NCI-H82 treated with DMSO at 0.1 percent for 48 hours (cell line): ENCODE results near the gene DTX2.
"Not testable (repeated sequence)": the region's sequence is repeated elsewhere in the genome, so short reads cannot be mapped to it uniquely, and the experiment has no call there.

ENCODE experiments used
- DNase-seq: peaks from one replicate; lab custom pipeline; 2025; ENCODE audit not compliant: unreplicated experiment; lab: John Stamatoyannopoulos, UW

Gene DTX2

DNA sequence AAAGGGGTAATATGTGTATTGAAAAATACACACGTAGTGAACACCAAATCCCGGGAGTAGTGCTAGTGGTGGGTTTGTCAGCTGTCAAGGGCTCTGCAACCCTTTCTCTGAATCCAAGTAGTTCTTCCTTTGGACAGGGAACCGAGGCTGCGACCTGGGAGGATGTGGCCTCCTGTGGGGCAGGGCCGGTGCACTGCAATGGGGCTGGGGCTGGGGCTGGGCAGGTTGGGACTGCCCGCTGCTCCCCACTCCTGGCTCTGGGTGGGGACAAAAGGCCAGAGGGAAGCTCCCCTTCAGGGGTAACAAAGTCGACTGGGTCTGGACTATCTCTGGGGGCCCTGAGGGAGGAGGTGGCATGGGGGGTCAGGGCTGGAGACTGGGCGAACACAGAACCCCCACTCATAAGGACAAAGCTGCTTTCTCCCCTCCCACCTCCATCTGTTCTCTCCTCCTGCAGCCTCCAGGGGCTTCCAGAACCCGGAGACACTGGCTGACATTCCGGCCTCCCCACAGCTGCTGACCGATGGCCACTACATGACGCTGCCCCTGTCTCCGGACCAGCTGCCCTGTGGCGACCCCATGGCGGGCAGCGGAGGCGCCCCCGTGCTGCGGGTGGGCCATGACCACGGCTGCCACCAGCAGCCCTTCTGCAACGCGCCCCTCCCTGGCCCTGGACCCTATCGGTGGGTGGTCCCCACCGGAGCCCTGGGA lies 49.8 kb downstream of the DTX2 start:
- DNase-seq: not testable (repeated sequence)

- not testable (repeated sequence) for DNase-seq
Measured at GRCh38 chr7:76511911-76512885, 50.7 kb downstream of the DTX2 start.

GRCh38 chr7:76512941-76513816 lies 51.7 kb downstream of the DTX2 start:
- no peak for DNase-seq

- no peak for DNase-seq
Measured at GRCh38 chr7:76513817-76514799, 52.6 kb downstream of the DTX2 start.

DNA sequence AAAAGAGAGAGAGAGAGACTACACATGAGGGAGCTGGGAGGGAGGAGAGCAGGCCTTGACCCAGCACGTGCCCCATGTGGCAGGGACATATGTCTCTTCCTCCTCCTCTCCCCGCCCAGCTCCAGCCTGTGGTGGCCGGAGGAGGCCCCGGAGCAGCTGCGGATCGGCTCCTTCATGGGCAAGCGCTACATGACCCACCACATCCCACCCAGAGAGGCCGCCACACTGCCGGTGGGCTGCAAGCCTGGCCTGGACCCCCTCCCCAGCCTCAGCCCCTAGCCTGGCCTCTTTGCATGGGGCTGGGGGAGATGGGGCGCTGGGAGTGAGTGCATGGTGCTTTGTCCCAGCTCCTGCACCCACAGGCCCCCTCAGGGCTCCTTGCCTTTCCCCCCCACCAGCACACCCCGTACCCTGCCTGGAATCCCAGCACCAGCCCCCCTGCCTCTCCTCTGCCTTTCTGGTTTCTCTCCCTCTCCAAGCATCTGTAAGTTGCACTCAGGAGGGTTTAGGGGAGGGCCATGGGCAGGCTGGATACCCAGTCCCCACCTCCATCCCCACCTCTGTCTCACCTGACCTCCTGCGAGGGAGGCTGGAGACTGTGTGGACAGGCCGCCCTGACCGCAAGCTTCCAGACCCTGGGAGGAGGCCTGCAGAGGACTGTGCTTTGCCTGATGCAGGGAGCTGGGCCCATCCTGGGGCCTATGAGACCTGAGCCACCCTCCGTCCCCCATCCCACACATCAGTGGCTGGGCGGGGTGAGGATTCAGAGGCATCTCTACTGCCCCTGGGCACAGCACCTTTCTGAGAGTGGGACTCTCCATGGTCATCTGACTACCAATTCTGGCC lies 53.6 kb downstream of the DTX2 start:
- DNase-seq: no peak

GRCh38 chr7:76515999-76516443 lies 54.5 kb downstream of the DTX2 start:
- DNase-seq: no peak

DNA sequence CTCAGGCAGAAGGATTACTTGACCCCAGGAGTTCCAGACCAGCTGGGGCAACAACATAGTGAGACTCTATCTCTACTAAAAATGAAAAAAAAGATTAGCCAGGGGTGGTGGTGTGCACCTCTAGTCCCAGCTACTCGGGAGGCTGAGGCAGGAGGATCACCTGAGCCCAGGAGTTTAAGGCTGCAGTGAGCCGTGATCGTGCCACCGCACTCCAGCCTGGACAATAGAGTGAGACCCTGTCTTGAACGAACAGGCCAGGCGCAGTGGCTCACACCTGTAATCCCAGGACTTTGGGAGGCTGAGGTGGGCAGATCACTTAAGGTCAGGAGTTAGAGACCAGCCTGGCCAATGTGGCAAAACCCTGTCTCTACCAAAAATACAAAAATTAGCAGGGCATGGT lies 55.4 kb downstream of the DTX2 start:
- DNase-seq: not testable (repeated sequence)

- not testable (repeated sequence) for DNase-seq
Measured at GRCh38 chr7:76526183-76526582, 64.7 kb downstream of the DTX2 start.

GRCh38 chr7:76531643-76532042 lies 70.1 kb downstream of the DTX2 start:
- DNase-seq: not testable (repeated sequence)

DNA sequence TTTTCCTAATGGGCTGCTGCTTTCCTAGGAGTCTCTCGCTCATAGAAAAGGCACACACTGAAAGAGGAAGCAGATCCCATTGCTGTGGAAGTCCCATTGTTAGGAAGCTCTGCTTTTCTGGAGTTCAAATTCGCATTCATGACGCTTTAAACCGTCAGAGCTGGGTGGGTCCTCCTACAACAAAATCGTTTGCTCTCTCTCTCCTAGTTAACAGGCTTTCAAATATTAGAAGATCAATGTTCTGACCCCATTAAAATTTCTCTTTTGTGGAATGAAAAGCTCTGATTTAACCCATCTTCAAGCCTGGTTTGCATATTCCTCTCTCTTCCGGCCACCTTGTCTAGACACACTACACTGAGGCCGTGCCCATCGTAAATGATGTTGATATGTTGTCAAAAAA lies 81.7 kb downstream of the DTX2 start, which contains the start of gene SPDYE16:
Gene SPDYE16, minus strand, starts transcription at position 101 of the 400 bp plus-strand sequence. CDS start 1,838 bp downstream, outside the sequence.
- not testable (repeated sequence) for DNase-seq

DNA sequence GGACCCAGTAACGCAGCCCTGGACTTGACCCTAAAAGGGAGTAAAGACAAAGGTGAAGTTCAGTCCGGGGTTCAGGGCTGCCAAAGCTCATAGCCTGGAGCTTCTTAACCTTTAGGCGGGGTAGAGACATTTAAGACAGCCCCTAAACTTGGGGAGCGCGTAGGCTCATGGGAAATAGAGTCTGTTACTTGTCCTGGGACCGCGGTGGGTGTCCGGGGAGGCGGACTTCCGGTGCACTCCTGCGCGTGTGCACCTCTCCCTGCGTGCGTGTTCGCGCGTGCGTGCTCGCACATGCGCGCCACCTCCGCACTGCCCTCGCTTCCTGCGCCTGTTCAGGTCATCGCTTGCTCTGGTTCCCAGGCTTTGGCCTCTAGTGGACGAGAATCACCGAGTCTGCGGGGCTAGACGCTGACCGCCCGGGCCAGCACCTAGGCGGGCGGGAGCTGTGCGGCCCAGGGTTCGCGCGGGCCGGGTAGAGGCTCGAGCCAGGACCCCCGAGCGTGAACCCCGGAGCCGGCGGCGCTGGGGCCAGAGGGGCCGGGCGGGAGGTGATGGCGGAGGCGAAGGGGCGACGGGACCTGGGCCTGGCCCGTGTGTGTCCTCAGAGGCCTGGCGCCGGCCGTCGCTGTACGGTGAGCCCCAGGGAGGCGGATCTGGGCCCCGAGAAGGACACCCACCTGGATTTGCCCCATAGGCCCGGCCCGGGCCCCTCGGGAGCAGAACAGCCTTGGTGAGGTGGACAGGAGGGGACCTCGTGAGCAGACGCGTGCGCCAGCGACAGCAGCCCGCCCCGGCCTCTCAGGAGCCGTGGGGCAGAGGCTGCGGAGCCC lies 87.7 kb downstream of the DTX2 start:
- DNase-seq: peak; percentile 81

- DNase-seq: not testable (repeated sequence)
Measured at GRCh38 chr7:76549855-76550248, 88.3 kb downstream of the DTX2 start.

DNA sequence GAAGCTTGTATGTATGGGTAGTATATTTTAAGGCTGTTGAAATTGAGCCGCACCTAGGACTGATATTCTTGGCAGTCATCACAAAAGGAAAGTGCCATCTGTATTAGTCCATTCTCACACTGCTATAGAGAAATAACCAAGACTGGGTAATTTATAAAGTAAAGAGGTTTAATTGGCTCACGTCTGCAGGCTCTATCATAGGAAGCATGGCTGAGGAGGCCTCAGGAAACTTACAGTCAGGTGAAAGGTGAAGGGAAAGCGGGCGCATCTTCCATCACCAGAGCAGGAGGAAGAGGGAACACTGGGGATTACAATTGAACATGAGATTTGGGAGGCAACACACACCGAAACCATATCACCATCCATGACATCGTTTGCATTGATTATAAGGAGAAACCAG lies 90.5 kb downstream of the DTX2 start:
- DNase-seq: not testable (repeated sequence)
